ENCODE data around the gene LUC7L2. TPM values are rescaled to one million over a fixed set of nuclear protein-coding genes. Genes with fewer than 3 reads are reported as not detected.

Gene LUC7L2
- total and polyA plus RNA-seq, 10 of the 15 experiments (the other 5 are each of a cell fraction or from before 2014, with no cell fraction given), result 31.7 to 98.7 (median 68.6) TPM

GRCh38 chr7:139455789-139456188 lies 96.1 kb downstream of the LUC7L2 start:
- ChIA-PET CTCF (no interaction called here), POLR2A (no interaction called here), RAD21 (ENCODE audit: unreplicated experiment) (no interaction called here), SMC1A (ENCODE audit: uncharacterized antibody, unreplicated experiment) (no interaction called here)
- in situ Hi-C loops (cut with MboI), result no loop called here
- intact Hi-C loops (cut with micrococcal nuclease; ENCODE audit: unreplicated experiment), result no loop called here
- TF ChIP-seq LARP7 (IDR thresholded peaks at IDR 0.05) (no peak), MXI1 (IDR thresholded peaks at IDR 0.05; ENCODE audit: low read depth, low read length) (no peak), FOXK2 (IDR thresholded peaks at IDR 0.05) (no peak)
- Histone ChIP-seq H3K79me2 (ENCODE audit: control insufficient read depth, insufficient read depth, low read length) (no peaks in the 10 kb centered on the region), H3K4me3 (no peak overlapping the region), H3K4me2 (ENCODE audit: control insufficient read depth, insufficient read depth) (no peak overlapping the region), H2AFZ (ENCODE audit: control insufficient read depth, low read depth, low read length) (no peak overlapping the region), H3K4me1 (ENCODE audit: control insufficient read depth, insufficient read depth, low read length) (no peaks in the 10 kb centered on the region), H4K20me1 (ENCODE audit: control insufficient read depth, insufficient read depth) (no peaks in the 10 kb centered on the region), H3K27ac (ENCODE audit: control insufficient read depth, insufficient read depth) (no peak overlapping the region), H3K27me3 (replicated peaks in 1 of 2; ENCODE audit: control insufficient read depth in 2 of 2, insufficient read depth in 2 of 2, low read length in 1 of 2) (no peaks in the 10 kb centered on the region), H3K36me3 (ENCODE audit: control insufficient read depth in 2 of 2, insufficient read depth in 2 of 2, low read length in 1 of 2) (no peaks in the 10 kb centered on the region), H3K9ac (ENCODE audit: control insufficient read depth, insufficient read depth, low read length) (no peak overlapping the region), H3K9me3 (replicated peaks; ENCODE audit: control insufficient read depth, insufficient read depth, low read length) (no peaks in the 10 kb centered on the region)
- FAIRE-seq (no peak), ATAC-seq (no peak), DNase-seq (ENCODE audit: low read depth, low spot score) (no peak)
- no TSS peak for BruUV-seq (replicated peaks)
- 54% methylated on average over 4 of the region's 4 CpGs for WGBS (ENCODE audit: insufficient coverage, insufficient replicate concordance, low lambda C conversion rate, missing lambda C conversion rate)

DNA sequence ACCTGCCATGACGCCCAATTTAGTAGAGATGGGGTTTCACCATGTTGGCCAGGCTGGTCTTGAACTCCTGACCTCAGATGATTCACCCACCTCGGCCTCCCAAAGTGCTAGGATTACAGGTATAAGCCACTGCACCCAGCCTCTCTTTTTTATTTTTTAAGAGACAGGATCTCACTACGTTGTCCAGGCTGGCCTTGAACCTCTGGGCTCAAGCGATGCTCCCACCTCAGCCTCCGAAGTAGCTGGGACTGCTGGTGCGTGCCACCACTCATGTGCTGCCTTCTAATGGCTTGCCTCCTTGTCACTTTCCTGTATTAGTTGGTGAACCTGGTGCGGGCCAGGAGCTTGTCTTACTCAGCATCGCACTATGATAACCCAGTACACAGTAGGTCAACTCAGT lies 96.8 kb downstream of the LUC7L2 start:
- intact Hi-C loops (cut with micrococcal nuclease; ENCODE audit: unreplicated experiment), result no loop called here
- Histone ChIP-seq H3K27ac (ENCODE audit: control insufficient read depth, insufficient read depth) (no peak overlapping the region), H3K79me2 (ENCODE audit: control insufficient read depth, insufficient read depth, low read length) (no peaks in the 10 kb centered on the region), H3K27me3 (replicated peaks in 1 of 2; ENCODE audit: control insufficient read depth in 2 of 2, insufficient read depth in 2 of 2, low read length in 1 of 2) (no peaks in the 10 kb centered on the region), H3K9ac (ENCODE audit: control insufficient read depth, insufficient read depth, low read length) (no peak overlapping the region), H3K4me1 (ENCODE audit: control insufficient read depth, insufficient read depth, low read length) (no peaks in the 10 kb centered on the region), H3K4me2 (ENCODE audit: control insufficient read depth, insufficient read depth) (no peak overlapping the region), H2AFZ (ENCODE audit: control insufficient read depth, low read depth, low read length) (no peak overlapping the region), H4K20me1 (ENCODE audit: control insufficient read depth, insufficient read depth) (no peaks in the 10 kb centered on the region), H3K36me3 (ENCODE audit: control insufficient read depth in 2 of 2, insufficient read depth in 2 of 2, low read length in 1 of 2) (no peaks in the 10 kb centered on the region), H3K9me3 (replicated peaks; ENCODE audit: control insufficient read depth, insufficient read depth, low read length) (no peaks in the 10 kb centered on the region), H3K4me3 (no peak overlapping the region)
- TF ChIP-seq POLR2AphosphoS2 (IDR thresholded peaks at IDR 0.05; ENCODE audit: low read depth, low read length) (no peak), POU2F2 (IDR thresholded peaks at IDR 0.05; ENCODE audit: borderline replicate concordance, low read depth, low read length) (no peak), SIX5 (IDR thresholded peaks at IDR 0.05; ENCODE audit: low read depth, low read length, severe bottlenecking) (no peak), ASH2L (IDR thresholded peaks at IDR 0.05; ENCODE audit: borderline replicate concordance, low read depth) (no peak), CBX3 (IDR thresholded peaks at IDR 0.05; ENCODE audit: borderline replicate concordance, low read depth) (no peak), KLF5 (IDR thresholded peaks at IDR 0.05; ENCODE audit: partially characterized antibody) (no peak), POLR2AphosphoS5 (IDR thresholded peaks at IDR 0.05; ENCODE audit: low read length) (no peak), ESRRA (IDR thresholded peaks at IDR 0.05; ENCODE audit: low read length) (no peak), RELA (IDR thresholded peaks at IDR 0.05; ENCODE audit: borderline replicate concordance, partially characterized antibody) (no peak)
- ATAC-seq (no peak), DNase-seq (ENCODE audit: low read depth, low spot score) (no peak), FAIRE-seq (no peak)
- ChIA-PET SMC1A (ENCODE audit: uncharacterized antibody, unreplicated experiment) (no interaction called here), POLR2A (no interaction called here), CTCF (no interaction called here), RAD21 (ENCODE audit: unreplicated experiment) (no interaction called here)
- no TSS peak for BruUV-seq (replicated peaks)
- 50% methylated on average over 8 of the region's 8 CpGs for WGBS (ENCODE audit: insufficient coverage, insufficient replicate concordance, low lambda C conversion rate, missing lambda C conversion rate)
- in situ Hi-C loops (cut with MboI), result no loop called here
